GM23338 (cell line): ENCODE measurements around the gene SLC35G2. TPM values are rescaled to one million over a fixed set of nuclear protein-coding genes. Genes with fewer than 3 reads are reported as not detected.

ENCODE experiments used
- ATAC-seq: fragments of 200-7000 bp; cut with Tn5 transposase; 3 replicates; pipeline ENCODE4 v1.9.1; 2020
- DNase-seq: peaks from one replicate; pipeline ENCODE4 v3.0.0-alpha.2; 2015; ENCODE audit warnings: low spot score
- H2AFZ ChIP-seq: fragments of 200-600 bp; sonication (generic); 2 replicates; pipeline ENCODE4 v1.8.0; 2016; ENCODE audit warnings: antibody characterized with exemption, mild to moderate bottlenecking, moderate library complexity
- H3F3A ChIP-seq: fragments of 200-600 bp; sonication (generic); replicated peaks from 2 replicates; pipeline ENCODE4 v1.8.0; 2017; ENCODE audit warnings: antibody characterized with exemption, mixed run types, low read depth
- H3K27ac ChIP-seq: fragments of 200-600 bp; sonication (generic); 2 replicates; pipeline ENCODE4 v1.6.1; 2016; ENCODE audit warnings: low read depth
- H3K27me3 ChIP-seq: fragments of 200-600 bp; sonication (generic); 2 replicates; pipeline ENCODE4 v1.8.0; 2016; ENCODE audit warnings: mild to moderate bottlenecking, mixed run types, moderate library complexity; ENCODE audit not compliant: insufficient read depth
- H3K36me3 ChIP-seq: fragments of 200-600 bp; sonication (generic); 2 replicates; pipeline ENCODE4 v1.8.0; 2016; ENCODE audit warnings: mild to moderate bottlenecking; ENCODE audit not compliant: insufficient read depth
- H3K4me1 ChIP-seq: fragments of 200-600 bp; sonication (generic); 2 replicates; pipeline ENCODE4 v1.8.0; 2016; ENCODE audit warnings: mild to moderate bottlenecking, moderate library complexity; ENCODE audit not compliant: insufficient read depth
- H3K4me2 ChIP-seq: fragments of 200-600 bp; sonication (generic); 2 replicates; pipeline ENCODE4 v1.7.1; 2017; ENCODE audit warnings: mixed run types
- H3K4me3 ChIP-seq: fragments of 200-600 bp; sonication (generic); 2 replicates; pipeline ENCODE4 v1.6.1; 2016; ENCODE audit warnings: mixed run types
- H3K79me2 ChIP-seq: fragments of 200-600 bp; sonication (generic); replicated peaks from 2 replicates; pipeline ENCODE4 v1.8.0; 2017; ENCODE audit warnings: mild to moderate bottlenecking; ENCODE audit not compliant: insufficient read depth
- H3K9me2 ChIP-seq: fragments of 200-600 bp; sonication (generic); 2 replicates; pipeline ENCODE4 v1.8.0; 2017; ENCODE audit not compliant: insufficient read depth
- H4K20me1 ChIP-seq: fragments of 200-600 bp; sonication (generic); replicated peaks from 2 replicates; pipeline ENCODE4 v1.8.0; 2017; ENCODE audit warnings: mild to moderate bottlenecking; ENCODE audit not compliant: insufficient read depth
- H3K27ac Mint-ChIP-seq: 2 replicates; pipeline ENCODE4 v1.8.0; 2020; ENCODE audit warnings: inconsistent platforms, mild to moderate bottlenecking, moderate library complexity, mixed read lengths
- H3K27me3 Mint-ChIP-seq: 3 replicates; pipeline ENCODE4 v1.8.0; 2022; ENCODE audit warnings: low read depth, mild to moderate bottlenecking, moderate library complexity, mixed read lengths, inconsistent platforms; ENCODE audit not compliant: insufficient read depth, poor library complexity
- H3K36me3 Mint-ChIP-seq: 3 replicates; pipeline ENCODE4 v1.8.0; 2021; ENCODE audit warnings: low read depth, mild to moderate bottlenecking, inconsistent platforms, moderate library complexity, mixed read lengths
- H3K4me1 Mint-ChIP-seq: 3 replicates; pipeline ENCODE4 v1.8.0; 2020; ENCODE audit warnings: mild to moderate bottlenecking, inconsistent platforms, mixed read lengths
- H3K4me3 Mint-ChIP-seq: 3 replicates; pipeline ENCODE4 v1.8.0; 2021; ENCODE audit warnings: moderate library complexity, mild to moderate bottlenecking, inconsistent platforms, mixed read lengths
- H3K9me3 Mint-ChIP-seq: 3 replicates; pipeline ENCODE4 v1.8.0; 2020; ENCODE audit warnings: moderate library complexity, mild to moderate bottlenecking, inconsistent platforms, mixed read lengths
- CREB1 ChIP-seq: fragments of 250-450 bp; sonication (Bioruptor Pico); IDR thresholded peaks from 2 replicates; pipeline ENCODE4 v1.5.0; 2020; ENCODE audit warnings: low read depth, mild to moderate bottlenecking, moderate library complexity
- EZH2 ChIP-seq: fragments of 200-600 bp; sonication (generic); IDR thresholded peaks from one replicate; pipeline ENCODE4 v1.8.0; 2017; ENCODE audit warnings: antibody characterized with exemption, mild to moderate bottlenecking, low read depth; ENCODE audit not compliant: unreplicated experiment
- EZH2phosphoT487 ChIP-seq: fragments of 200-600 bp; sonication (generic); IDR thresholded peaks from one replicate; pipeline ENCODE4 v1.8.1; 2018; ENCODE audit warnings: antibody characterized with exemption; ENCODE audit not compliant: unreplicated experiment
- JUNB ChIP-seq: IDR thresholded peaks from one replicate; pipeline ENCODE4 v1.6.1; 2016; ENCODE audit warnings: antibody characterized with exemption; ENCODE audit not compliant: unreplicated experiment
- NANOG ChIP-seq: IDR thresholded peaks from 2 replicates; pipeline ENCODE4 v1.6.1; 2016; ENCODE audit warnings: antibody characterized with exemption, borderline replicate concordance
- POLR2AphosphoS5 ChIP-seq: IDR thresholded peaks from 2 replicates; pipeline ENCODE4 v1.6.1; 2016; ENCODE audit warnings: antibody characterized with exemption, low read depth
- REST ChIP-seq: IDR thresholded peaks from one replicate; pipeline ENCODE4 v1.6.1; 2018; ENCODE audit warnings: antibody characterized with exemption; ENCODE audit not compliant: unreplicated experiment
- STAT1 ChIP-seq: IDR thresholded peaks from one replicate; pipeline ENCODE4 v1.6.1; 2016; ENCODE audit warnings: antibody characterized with exemption; ENCODE audit not compliant: unreplicated experiment
- ZNF114 ChIP-seq: fragments of 250-450 bp; sonication (Bioruptor Pico); IDR thresholded peaks from 2 replicates; pipeline ENCODE4 v1.5.0; 2020; ENCODE audit warnings: mild to moderate bottlenecking, moderate library complexity
- ZNF331 ChIP-seq: fragments of 250-450 bp; sonication (Bioruptor Pico); IDR thresholded peaks from 2 replicates; pipeline ENCODE4 v1.5.0; 2020; ENCODE audit warnings: low read depth, mild to moderate bottlenecking, moderate library complexity
- polyA plus RNA-seq: library from polyadenylated mRNA; unstranded; fragments of >200 nt; fragmentation: Nextera tagmentation; extraction: Ambion mirVana; gene quantifications from 2 replicates; pipeline ENCODE4 v1.2.1, GENCODE V29; 2016
- total RNA-seq: library from RNA; depleted of rRNA; stranded (reverse); fragments of >200 nt; shearing (Covaris generic); gene quantifications from 2 replicates; pipeline ENCODE4 v1.2.3, GENCODE V29; 2014
- TF ChIP-seq, protein P1 (sequence below), 2 experiments: fragments of 200-600 bp in 1 of 2; sonication (generic) in 1 of 2; conservative IDR thresholded peaks; 2 replicates each; pipeline versions ENCODE4 v1.5.1 to v1.6.1; 2016 to 2017; ENCODE audit warnings: antibody characterized with exemption in 2 of 2, low read depth in 2 of 2, mild to moderate bottlenecking in 2 of 2, moderate library complexity in 1 of 2
- TF ChIP-seq, protein P2 (sequence below): fragments of 250-450 bp; sonication (Bioruptor Pico); IDR thresholded peaks from 2 replicates; pipeline ENCODE4 v1.5.0; 2020; ENCODE audit warnings: mild to moderate bottlenecking, moderate library complexity
- TF ChIP-seq, protein P3 (sequence below): IDR thresholded peaks from 2 replicates; pipeline ENCODE4 v1.6.1; 2016; ENCODE audit warnings: antibody characterized with exemption

SLC35G2 gene
- total and polyA plus RNA-seq, 2 experiments from 2014 or later: 6.8 to 8.8 TPM

- ATAC-seq: no peak
- TF ChIP-seq JUNB: no peak
- no peak for TF ChIP-seq CREB1 (CRISPR knock-in tag)
- no peak for TF ChIP-seq ZNF331 (CRISPR knock-in tag)
- TF ChIP-seq, protein P1, sequence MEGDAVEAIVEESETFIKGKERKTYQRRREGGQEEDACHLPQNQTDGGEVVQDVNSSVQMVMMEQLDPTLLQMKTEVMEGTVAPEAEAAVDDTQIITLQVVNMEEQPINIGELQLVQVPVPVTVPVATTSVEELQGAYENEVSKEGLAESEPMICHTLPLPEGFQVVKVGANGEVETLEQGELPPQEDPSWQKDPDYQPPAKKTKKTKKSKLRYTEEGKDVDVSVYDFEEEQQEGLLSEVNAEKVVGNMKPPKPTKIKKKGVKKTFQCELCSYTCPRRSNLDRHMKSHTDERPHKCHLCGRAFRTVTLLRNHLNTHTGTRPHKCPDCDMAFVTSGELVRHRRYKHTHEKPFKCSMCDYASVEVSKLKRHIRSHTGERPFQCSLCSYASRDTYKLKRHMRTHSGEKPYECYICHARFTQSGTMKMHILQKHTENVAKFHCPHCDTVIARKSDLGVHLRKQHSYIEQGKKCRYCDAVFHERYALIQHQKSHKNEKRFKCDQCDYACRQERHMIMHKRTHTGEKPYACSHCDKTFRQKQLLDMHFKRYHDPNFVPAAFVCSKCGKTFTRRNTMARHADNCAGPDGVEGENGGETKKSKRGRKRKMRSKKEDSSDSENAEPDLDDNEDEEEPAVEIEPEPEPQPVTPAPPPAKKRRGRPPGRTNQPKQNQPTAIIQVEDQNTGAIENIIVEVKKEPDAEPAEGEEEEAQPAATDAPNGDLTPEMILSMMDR (conservative IDR thresholded peaks at IDR 0.05; ENCODE audit: low read depth in 2 of 2): no peak
- TF ChIP-seq STAT1: no peak
- no peak for TF ChIP-seq ZNF114
- TF ChIP-seq, protein P2, sequence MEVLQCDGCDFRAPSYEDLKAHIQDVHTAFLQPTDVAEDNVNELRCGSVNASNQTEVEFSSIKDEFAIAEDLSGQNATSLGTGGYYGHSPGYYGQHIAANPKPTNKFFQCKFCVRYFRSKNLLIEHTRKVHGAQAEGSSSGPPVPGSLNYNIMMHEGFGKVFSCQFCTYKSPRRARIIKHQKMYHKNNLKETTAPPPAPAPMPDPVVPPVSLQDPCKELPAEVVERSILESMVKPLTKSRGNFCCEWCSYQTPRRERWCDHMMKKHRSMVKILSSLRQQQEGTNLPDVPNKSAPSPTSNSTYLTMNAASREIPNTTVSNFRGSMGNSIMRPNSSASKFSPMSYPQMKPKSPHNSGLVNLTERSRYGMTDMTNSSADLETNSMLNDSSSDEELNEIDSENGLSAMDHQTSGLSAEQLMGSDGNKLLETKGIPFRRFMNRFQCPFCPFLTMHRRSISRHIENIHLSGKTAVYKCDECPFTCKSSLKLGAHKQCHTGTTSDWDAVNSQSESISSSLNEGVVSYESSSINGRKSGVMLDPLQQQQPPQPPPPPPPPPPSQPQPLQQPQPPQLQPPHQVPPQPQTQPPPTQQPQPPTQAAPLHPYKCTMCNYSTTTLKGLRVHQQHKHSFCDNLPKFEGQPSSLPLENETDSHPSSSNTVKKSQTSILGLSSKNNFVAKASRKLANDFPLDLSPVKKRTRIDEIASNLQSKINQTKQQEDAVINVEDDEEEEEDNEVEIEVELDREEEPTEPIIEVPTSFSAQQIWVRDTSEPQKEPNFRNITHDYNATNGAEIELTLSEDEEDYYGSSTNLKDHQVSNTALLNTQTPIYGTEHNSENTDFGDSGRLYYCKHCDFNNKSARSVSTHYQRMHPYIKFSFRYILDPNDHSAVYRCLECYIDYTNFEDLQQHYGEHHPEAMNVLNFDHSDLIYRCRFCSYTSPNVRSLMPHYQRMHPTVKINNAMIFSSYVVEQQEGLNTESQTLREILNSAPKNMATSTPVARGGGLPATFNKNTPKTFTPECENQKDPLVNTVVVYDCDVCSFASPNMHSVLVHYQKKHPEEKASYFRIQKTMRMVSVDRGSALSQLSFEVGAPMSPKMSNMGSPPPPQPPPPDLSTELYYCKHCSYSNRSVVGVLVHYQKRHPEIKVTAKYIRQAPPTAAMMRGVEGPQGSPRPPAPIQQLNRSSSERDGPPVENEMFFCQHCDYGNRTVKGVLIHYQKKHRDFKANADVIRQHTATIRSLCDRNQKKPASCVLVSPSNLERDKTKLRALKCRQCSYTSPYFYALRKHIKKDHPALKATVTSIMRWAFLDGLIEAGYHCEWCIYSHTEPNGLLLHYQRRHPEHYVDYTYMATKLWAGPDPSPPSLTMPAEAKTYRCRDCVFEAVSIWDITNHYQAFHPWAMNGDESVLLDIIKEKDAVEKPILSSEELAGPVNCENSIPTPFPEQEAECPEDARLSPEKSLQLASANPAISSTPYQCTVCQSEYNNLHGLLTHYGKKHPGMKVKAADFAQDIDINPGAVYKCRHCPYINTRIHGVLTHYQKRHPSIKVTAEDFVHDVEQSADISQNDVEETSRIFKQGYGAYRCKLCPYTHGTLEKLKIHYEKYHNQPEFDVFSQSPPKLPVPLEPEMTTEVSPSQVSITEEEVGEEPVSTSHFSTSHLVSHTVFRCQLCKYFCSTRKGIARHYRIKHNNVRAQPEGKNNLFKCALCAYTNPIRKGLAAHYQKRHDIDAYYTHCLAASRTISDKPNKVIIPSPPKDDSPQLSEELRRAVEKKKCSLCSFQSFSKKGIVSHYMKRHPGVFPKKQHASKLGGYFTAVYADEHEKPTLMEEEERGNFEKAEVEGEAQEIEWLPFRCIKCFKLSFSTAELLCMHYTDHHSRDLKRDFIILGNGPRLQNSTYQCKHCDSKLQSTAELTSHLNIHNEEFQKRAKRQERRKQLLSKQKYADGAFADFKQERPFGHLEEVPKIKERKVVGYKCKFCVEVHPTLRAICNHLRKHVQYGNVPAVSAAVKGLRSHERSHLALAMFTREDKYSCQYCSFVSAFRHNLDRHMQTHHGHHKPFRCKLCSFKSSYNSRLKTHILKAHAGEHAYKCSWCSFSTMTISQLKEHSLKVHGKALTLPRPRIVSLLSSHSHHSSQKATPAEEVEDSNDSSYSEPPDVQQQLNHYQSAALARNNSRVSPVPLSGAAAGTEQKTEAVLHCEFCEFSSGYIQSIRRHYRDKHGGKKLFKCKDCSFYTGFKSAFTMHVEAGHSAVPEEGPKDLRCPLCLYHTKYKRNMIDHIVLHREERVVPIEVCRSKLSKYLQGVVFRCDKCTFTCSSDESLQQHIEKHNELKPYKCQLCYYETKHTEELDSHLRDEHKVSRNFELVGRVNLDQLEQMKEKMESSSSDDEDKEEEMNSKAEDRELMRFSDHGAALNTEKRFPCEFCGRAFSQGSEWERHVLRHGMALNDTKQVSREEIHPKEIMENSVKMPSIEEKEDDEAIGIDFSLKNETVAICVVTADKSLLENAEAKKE: no peak
- TF ChIP-seq EZH2phosphoT487: no peak
- TF ChIP-seq NANOG: no peak
- TF ChIP-seq, protein P3, sequence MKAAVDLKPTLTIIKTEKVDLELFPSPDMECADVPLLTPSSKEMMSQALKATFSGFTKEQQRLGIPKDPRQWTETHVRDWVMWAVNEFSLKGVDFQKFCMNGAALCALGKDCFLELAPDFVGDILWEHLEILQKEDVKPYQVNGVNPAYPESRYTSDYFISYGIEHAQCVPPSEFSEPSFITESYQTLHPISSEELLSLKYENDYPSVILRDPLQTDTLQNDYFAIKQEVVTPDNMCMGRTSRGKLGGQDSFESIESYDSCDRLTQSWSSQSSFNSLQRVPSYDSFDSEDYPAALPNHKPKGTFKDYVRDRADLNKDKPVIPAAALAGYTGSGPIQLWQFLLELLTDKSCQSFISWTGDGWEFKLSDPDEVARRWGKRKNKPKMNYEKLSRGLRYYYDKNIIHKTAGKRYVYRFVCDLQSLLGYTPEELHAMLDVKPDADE: no peak
- TF ChIP-seq REST: no peak
- TF ChIP-seq POLR2AphosphoS5: no peak
- TF ChIP-seq EZH2: no peak
- DNase-seq: no peak
- Histone ChIP-seq H3K4me3 (no peak overlapping the region), H3F3A (no peaks in the 10 kb centered on the region), H4K20me1 (no peaks in the 10 kb centered on the region), H3K4me2 (no peak overlapping the region), H2AFZ (no peak overlapping the region), H3K27me3 (no peaks in the 10 kb centered on the region), H3K9me2 (no peaks in the 10 kb centered on the region), H3K36me3 (no peaks in the 10 kb centered on the region), H3K27ac (no peak overlapping the region), H3K4me1 (no peaks in the 10 kb centered on the region), H3K79me2 (no peaks in the 10 kb centered on the region)
- peaks cover 3% of the 10 kb centered on the region; the same call in 1 of the 3 replicates for H3K9me3 Mint-ChIP-seq
- no peak overlapping the region for H3K27ac Mint-ChIP-seq
- H3K36me3 Mint-ChIP-seq: no peaks in the 10 kb centered on the region; the same call in 2 of the 3 replicates
- no peak overlapping the region for H3K4me3 Mint-ChIP-seq
- peaks cover 2% of the 10 kb centered on the region; the same call in 1 of the 3 replicates for H3K4me1 Mint-ChIP-seq
- H3K27me3 Mint-ChIP-seq: peaks cover 4% of the 10 kb centered on the region
Observed at GRCh38 chr3:136805795-136806194, 13.1 kb upstream of the SLC35G2 start.
